GM13976 (cell line): ENCODE measurements around the gene ADGRD2.

Experiments used
- DNase-seq: peaks from one replicate; pipeline ENCODE4 v3.0.0; 2012; ENCODE audit warnings: low spot score
- in situ Hi-C: fragments of 300-500 bp; cut with MboI; formaldehyde crosslinking; loops from one replicate; pipeline ENCODE4 v1.12.0; 2022; ENCODE audit warnings: low sequenced_read_pairs, mixed read lengths, inconsistent platforms; ENCODE audit not compliant: unreplicated experiment
- TF ChIP-seq, protein P1 (sequence below): IDR thresholded peaks from 2 replicates; pipeline ENCODE4 v1.5.1; 2012; ENCODE audit warnings: borderline replicate concordance, mild to moderate bottlenecking; ENCODE audit not compliant: insufficient read depth; ENCODE audit errors: extremely low read depth, missing control alignments, control extremely low read depth

Gene ADGRD2

DNA sequence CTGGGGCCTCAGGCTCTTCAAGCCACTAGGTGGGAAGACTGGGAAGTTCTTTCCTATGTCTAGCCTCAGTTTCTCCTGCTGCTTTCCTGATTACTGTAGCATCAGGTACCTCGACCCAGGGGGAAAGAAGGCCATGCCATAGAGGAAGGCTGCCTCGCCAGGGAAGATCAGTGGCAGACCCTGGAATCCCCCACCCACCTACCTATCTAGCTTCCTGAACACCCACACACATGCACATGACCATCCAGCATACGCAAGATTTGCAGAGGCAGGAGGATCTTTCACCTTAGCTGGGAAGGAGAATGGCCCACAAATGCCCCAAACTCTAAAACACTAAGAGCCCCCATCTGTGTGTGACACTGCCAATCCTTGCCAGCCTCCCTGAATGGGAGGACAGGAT is 49.0 kb downstream of the ADGRD2 start:
- in situ Hi-C loops: no loop called here
- TF ChIP-seq, protein P1, sequence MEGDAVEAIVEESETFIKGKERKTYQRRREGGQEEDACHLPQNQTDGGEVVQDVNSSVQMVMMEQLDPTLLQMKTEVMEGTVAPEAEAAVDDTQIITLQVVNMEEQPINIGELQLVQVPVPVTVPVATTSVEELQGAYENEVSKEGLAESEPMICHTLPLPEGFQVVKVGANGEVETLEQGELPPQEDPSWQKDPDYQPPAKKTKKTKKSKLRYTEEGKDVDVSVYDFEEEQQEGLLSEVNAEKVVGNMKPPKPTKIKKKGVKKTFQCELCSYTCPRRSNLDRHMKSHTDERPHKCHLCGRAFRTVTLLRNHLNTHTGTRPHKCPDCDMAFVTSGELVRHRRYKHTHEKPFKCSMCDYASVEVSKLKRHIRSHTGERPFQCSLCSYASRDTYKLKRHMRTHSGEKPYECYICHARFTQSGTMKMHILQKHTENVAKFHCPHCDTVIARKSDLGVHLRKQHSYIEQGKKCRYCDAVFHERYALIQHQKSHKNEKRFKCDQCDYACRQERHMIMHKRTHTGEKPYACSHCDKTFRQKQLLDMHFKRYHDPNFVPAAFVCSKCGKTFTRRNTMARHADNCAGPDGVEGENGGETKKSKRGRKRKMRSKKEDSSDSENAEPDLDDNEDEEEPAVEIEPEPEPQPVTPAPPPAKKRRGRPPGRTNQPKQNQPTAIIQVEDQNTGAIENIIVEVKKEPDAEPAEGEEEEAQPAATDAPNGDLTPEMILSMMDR: no peak
- DNase-seq: no peak

DNA sequence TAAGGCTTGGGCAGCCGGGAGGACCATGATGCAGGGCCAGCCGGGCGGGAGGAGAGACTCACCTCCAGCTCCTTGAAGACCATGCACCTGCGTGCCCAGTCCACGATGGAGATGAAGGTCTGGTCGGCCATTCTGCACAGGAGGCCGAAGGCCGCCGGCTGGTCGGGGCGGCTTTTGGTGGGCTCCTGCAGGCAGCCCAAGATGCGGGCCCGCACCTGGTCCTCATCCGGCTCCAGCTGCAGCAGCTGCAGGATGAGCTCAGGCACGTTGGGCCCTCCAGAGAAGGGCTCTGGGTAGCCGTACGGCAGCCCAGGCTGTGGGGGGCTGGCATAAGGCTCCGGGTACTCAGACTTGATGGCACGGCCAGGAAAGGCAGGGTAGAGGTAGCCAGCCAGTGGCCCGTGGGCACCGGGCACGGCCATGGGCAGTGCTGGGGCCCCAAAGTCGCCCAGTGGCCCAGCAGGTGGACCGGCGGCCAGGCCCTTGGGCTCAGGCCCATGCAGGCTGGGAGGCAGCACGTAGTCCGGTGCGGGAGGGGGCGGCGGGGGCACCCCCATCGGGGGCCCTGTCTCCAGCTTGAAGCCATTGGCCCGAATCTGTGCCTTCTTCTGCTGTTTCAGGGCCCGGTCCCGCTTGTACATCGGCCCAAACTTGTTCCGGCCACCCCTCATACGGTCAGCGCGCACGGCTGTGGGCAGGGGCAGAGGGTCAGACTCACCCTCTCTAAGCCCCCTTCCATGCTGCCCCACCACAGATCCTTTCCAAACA is 50.0 kb downstream of the ADGRD2 start:
- no peak for DNase-seq
- TF ChIP-seq, protein P1: no peak
- in situ Hi-C loops: no loop called here

DNA sequence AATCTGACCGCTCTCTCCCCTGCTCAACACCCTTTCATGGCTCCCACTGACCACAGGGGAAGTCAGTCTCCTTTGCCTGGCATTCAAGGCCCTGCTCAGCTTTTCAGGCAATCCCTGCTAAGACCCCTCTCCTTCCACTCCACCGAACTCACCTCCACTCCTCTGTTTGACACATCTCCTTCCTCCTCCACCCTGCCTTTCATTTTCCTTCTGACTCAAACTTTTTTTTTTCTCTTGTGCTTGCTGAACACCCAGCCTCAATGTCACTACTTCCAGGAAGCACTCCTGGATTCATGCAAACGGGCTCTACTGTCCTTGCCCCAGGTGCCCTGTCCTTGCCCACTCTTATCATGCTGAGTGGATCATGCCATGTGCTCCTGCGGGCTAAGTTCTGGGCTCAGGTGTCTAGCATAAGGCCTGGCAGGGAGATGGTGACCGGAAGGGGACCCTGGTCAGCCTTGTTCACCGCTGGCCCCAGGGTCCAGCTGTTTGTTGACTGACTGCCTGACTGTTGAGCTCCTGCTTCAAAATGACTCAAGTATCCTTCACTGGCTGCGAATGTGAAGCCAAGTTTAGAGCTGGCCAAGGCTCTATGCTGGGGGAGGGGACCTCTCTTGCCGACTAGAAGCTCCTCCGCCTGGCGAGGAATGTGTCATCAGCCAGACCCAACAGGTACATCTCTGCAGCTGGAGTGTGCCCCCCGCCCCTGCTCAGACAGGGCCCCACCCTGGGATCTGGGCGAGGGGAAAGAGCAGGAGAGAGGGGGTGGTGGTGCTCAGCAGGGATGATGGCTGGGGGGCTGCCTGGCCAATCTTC is 50.8 kb downstream of the ADGRD2 start:
- TF ChIP-seq, protein P1: no peak
- in situ Hi-C loops: no loop called here
- no peak for DNase-seq

DNA sequence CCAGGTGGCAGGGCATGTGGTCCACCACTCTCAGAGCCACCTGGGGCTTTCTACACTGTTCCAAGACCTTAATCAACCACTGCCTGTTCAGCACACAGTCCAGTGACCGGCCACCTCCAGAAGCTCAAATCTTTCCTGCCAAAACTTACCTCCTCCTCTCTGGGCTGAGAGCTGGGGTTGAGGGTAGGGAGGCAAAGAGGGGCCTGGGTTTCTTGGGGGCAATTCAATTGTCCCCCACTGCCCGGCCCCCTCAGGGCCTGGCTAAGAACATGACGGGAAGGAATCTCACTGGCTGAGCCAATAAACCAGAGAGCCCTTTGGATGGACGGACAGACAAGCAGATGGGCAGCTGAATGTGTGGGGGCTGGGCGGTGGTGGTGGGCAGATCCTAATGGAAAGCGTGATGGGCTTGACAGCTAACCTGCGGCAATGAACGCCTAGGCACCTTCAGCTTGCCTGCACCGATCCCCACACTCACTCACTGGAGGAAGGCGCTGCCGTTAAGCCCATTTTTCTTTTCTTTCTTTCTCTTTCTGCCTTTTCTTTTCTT is 51.6 kb downstream of the ADGRD2 start:
- DNase-seq: no peak
- TF ChIP-seq, protein P1: no peak
- in situ Hi-C loops: no loop called here

DNA sequence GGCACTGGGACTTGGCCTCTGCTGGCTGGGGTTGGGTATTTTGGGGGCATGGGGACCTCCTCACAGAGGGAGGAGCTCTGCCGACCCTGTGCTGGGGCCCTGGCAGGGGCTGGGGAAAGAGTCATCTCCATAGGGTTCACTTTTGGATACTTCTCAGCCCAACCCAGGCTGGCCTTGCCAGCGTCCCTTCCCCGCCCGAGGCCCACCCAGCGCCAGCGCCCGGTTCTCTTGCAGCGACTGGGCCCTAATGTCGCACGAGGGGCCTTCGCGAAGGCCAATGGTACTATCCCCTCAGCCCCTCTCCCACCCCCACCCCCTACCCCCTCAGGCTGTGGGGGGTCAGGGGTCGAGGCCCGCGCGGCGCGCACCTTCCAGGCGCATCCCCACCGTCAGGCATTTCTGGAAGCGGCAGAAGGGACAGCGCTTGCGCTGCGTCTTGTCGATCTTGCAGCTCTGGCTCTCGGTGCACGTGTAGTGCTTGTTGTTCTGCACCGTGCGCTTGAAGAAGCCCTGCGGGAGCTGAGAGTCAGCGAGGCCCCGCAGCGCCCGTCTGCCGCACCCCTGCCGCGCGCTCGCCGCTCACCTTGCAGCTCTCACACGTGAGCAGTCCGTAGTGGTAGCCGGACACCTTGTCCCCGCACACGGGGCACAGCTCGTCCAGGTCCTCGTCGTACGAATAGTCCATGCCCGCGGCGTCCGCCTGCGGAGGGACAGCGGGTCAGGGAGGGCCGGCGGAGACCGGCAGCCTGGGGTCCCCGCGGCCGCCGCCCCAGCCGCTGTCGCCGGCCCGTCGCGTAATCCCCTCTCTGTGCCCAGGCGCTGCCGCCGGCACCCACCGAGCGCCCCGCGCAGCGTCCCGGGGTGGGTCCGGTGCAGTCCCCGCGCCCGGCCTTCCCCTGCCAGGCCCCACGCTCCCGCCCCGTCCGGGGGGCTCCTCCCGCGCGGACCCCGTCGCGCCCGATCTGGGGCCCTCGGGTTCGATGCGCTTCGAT is 52.8 kb downstream of the ADGRD2 start:
- no peak for DNase-seq
- in situ Hi-C loops: no loop called here
- TF ChIP-seq, protein P1: no peak
